ENCODE measurements around the gene MTG1.
"Not testable (repeated sequence)": the region's sequence is repeated elsewhere in the genome, so short reads cannot be mapped to it uniquely, and the experiment has no call there.

MTG1 gene

GRCh38 chr10:133373174-133374090 lies 20.5 kb upstream of the MTG1 start, which contains the start of gene ECHS1:
Gene ECHS1 (minus strand): TSS chr10:133373354. CDS start chr10:133373333, 21 bp downstream.
- FAIRE-seq = peak; percentile 94
- DNase-seq (ENCODE audit: insufficient read length) = peak; percentile 100
- TF ChIP-seq TAF1 (IDR thresholded peaks at IDR 0.05; ENCODE audit: borderline replicate concordance, low read depth, low read length) (peak; percentile 50; the same call in 1 of the 2 replicates), POLR2AphosphoS5 (IDR thresholded peaks at IDR 0.05; ENCODE audit: low read depth, low read length) (peak; percentile 84), POLR2A (IDR thresholded peaks at IDR 0.05; ENCODE audit: low read depth, low read length) (peak; percentile 90; the same call in 1 of the 2 replicates)

- DNase-seq (ENCODE audit: insufficient read length) (no peak), FAIRE-seq (no peak)
- TF ChIP-seq POLR2A (IDR thresholded peaks at IDR 0.05; ENCODE audit: low read depth, low read length) = no peak
- TF ChIP-seq POLR2AphosphoS5 (IDR thresholded peaks at IDR 0.05; ENCODE audit: low read depth, low read length) = no peak
- TF ChIP-seq TAF1 (IDR thresholded peaks at IDR 0.05; ENCODE audit: borderline replicate concordance, low read depth, low read length) = no peak
Observed at GRCh38 chr10:133375357-133376115, 18.4 kb upstream of the MTG1 start.

- DNase-seq (ENCODE audit: insufficient read length); FAIRE-seq: not testable (repeated sequence)
Observed at GRCh38 chr10:133376183-133376582, 17.8 kb upstream of the MTG1 start.

DNA sequence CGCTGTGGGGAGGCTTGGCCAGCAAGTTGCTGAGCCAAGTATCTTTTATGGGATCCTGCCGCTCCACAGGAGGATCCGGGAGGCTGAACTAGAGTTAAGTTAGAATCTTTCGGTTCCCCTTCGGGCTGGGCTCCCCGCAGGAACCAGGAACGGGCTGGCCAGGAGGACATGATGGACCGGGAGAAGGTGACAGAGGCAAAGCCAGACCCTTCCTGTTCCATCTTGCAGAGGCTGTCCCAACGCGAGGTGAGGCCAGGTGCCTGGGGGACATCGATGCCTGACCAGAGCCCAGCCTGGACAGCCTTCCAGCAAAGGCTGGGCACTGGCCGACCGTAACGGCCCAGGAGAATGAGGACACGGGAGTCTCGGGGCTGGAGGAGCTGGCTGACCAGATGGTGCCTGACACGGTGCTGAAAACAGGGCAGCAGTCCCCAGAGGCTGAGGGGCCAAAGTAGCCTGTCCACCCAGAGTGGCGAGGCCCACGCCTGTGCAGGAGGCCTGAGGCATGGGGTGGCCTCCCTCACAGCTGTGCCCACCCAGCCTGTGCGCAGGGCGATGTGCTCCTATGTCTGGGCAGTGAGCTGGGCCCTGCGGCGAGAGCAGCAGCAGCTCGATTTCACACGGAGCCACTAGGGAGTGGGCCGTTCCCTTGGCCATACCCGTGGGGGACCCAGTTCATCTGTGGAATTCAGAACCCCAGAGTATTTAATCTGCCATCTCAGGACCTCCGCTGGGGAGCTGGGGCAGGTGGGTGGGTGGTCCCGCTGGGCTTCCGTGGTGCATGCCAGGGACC lies 16.7 kb upstream of the MTG1 start:
- FAIRE-seq = no peak

GRCh38 chr10:133377818-133378250 lies 16.1 kb upstream of the MTG1 start:
- DNase-seq (ENCODE audit: insufficient read length) (no peak), FAIRE-seq (no peak)
- TF ChIP-seq POLR2A (IDR thresholded peaks at IDR 0.05; ENCODE audit: low read depth, low read length) = no peak
- TF ChIP-seq TAF1 (IDR thresholded peaks at IDR 0.05; ENCODE audit: borderline replicate concordance, low read depth, low read length) = no peak
- no peak for TF ChIP-seq POLR2AphosphoS5 (IDR thresholded peaks at IDR 0.05; ENCODE audit: low read depth, low read length)

More for the DNA sequence above, 16.7 kb upstream of the MTG1 start:
- TF ChIP-seq POLR2AphosphoS5 (IDR thresholded peaks at IDR 0.05; ENCODE audit: low read depth, low read length) = no peak
- no peak for DNase-seq (ENCODE audit: insufficient read length)

- FAIRE-seq (peak; percentile 79), DNase-seq (ENCODE audit: insufficient read length) (peak; percentile 67)
- TF ChIP-seq POLR2A (IDR thresholded peaks at IDR 0.05; ENCODE audit: low read depth, low read length) (no peak), TAF1 (IDR thresholded peaks at IDR 0.05; ENCODE audit: borderline replicate concordance, low read depth, low read length) (no peak), POLR2AphosphoS5 (IDR thresholded peaks at IDR 0.05; ENCODE audit: low read depth, low read length) (no peak)
Observed at GRCh38 chr10:133378251-133379096, 15.5 kb upstream of the MTG1 start.

DNA sequence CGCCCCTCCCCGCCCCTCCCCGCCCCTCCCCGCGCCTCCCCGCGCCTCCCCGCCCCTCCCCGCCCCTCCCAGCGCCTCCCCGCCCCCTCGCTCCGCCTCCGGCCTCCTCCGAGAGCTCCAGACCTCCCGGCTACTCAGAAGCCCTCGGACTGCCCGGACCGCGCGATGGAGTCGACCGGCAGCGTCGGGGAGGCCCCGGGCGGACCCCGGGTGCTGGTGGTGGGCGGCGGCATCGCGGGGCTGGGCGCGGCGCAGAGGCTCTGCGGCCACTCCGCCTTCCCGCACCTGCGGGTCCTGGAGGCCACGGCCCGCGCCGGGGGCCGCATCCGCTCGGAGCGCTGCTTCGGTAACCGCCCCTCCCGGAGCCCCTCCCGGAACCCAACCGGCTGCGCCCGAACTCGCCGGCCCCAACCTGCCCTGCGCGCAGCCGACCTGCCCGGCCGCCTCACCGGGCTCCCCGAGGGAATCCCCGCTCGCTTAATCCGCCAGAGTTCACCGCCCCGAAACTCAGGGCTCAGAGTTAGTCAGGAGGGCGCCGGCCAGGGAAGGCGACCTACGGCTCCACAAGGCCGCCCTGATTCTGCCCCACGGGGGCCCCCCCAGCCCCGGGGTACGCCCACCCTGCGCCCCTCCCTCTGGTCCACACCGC lies 14.7 kb upstream of the MTG1 start, which contains the start of gene PAOX:
Gene PAOX, plus strand, starts transcription at position 111 of the 649 bp plus-strand sequence. Its CDS starts 55 bp downstream, at position 166.
- peak; percentile 88 for DNase-seq (ENCODE audit: insufficient read length)
- peak; percentile 73 for FAIRE-seq
- TF ChIP-seq POLR2A (IDR thresholded peaks at IDR 0.05; ENCODE audit: low read depth, low read length) (peak; percentile 56; the same call in 1 of the 2 replicates), TAF1 (IDR thresholded peaks at IDR 0.05; ENCODE audit: borderline replicate concordance, low read depth, low read length) (no peak; the same call in 1 of the 2 replicates), POLR2AphosphoS5 (IDR thresholded peaks at IDR 0.05; ENCODE audit: low read depth, low read length) (peak; percentile 41; the same call in 1 of the 2 replicates)

DNA sequence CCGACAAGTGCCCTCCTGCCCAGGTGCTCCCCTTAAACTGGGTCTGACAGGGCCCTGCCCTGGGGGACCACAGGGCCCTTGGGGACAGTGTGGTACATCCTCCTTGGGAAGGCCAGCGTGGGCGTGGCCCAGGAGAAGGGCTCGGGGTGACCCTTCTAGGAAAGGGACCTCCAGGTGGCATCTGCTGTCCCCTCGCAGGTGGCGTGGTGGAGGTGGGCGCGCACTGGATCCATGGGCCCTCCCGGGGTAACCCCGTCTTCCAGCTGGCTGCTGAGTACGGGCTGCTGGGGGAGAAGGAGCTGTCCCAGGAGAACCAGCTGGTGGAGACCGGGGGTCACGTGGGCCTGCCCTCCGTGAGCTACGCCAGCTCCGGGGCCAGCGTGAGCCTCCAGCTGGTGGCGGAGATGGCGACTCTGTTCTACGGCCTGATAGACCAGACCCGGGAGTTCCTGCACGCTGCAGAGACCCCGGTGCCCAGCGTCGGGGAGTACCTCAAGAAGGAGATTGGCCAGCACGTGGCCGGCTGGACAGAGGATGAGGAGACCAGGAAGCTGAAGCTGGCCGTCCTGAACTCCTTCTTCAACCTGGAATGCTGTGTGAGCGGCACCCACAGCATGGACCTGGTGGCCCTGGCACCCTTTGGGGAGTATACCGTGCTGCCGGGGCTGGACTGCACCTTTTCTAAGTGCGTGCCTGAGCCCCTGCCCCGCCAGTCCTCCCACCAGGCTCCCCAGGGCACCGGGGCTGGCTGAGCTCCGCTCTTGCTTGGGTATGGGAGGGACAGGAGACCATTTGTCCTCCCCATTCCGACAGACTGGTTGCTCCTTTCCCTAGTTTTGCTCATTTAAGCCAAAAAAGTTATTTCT lies 13.9 kb upstream of the MTG1 start:
- no peak for TF ChIP-seq POLR2AphosphoS5 (IDR thresholded peaks at IDR 0.05; ENCODE audit: low read depth, low read length)
- TF ChIP-seq POLR2A (IDR thresholded peaks at IDR 0.05; ENCODE audit: low read depth, low read length) = no peak
- no peak for TF ChIP-seq TAF1 (IDR thresholded peaks at IDR 0.05; ENCODE audit: borderline replicate concordance, low read depth, low read length)
- DNase-seq (ENCODE audit: insufficient read length) (no peak), FAIRE-seq (no peak)

DNA sequence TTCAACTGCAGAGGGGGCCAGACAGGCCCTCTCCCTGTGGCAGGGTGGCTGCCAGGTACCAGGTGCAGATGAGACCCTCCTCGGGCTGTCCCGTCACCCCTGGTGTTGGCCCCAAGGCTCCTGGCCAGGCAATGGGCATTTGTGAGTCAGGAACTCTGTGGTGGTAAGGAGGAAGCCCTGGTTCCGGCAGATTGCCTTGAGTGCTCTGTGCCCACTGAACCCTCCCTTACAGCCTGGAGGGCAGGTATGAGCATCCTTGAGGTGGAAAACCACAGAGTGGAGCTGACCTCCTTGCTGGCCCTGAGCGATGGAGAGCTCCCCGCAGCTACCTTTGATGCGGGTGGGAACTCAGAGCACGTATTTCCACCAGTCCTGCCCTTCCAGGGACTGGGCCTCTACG lies 12.9 kb upstream of the MTG1 start:
- FAIRE-seq (peak; percentile 14), DNase-seq (ENCODE audit: insufficient read length) (no peak)
- TF ChIP-seq TAF1 (IDR thresholded peaks at IDR 0.05; ENCODE audit: borderline replicate concordance, low read depth, low read length) (no peak), POLR2AphosphoS5 (IDR thresholded peaks at IDR 0.05; ENCODE audit: low read depth, low read length) (no peak), POLR2A (IDR thresholded peaks at IDR 0.05; ENCODE audit: low read depth, low read length) (no peak)

All from GM12892 (cell line).